Stimulated activated naive CD4-positive, alpha-beta T cell treated with Interleukin-2 at 50 U/mL for 16 hours (primary cell): ENCODE data around the gene NEAT1.

ENCODE experiments used
- DNase-seq: peaks from one replicate; lab custom pipeline; 2025; lab: John Stamatoyannopoulos, UW

Gene NEAT1

GRCh38 chr11:65389294-65389980 is 33.2 kb upstream of the NEAT1 start:
- DNase-seq = no peak

- DNase-seq = no peak
These were observed 32.3 kb upstream of the NEAT1 start for GRCh38 chr11:65390099-65390941.

- DNase-seq = no peak
These were observed 31.6 kb upstream of the NEAT1 start for GRCh38 chr11:65390996-65391395.

- no peak for DNase-seq
These were observed 30.3 kb upstream of the NEAT1 start for GRCh38 chr11:65392186-65392829.

- DNase-seq = no peak
These were observed 29.7 kb upstream of the NEAT1 start for GRCh38 chr11:65392899-65393298.

GRCh38 chr11:65393513-65394079 is 29.0 kb upstream of the NEAT1 start:
- DNase-seq = no peak

- DNase-seq = no peak
These were observed 28.5 kb upstream of the NEAT1 start for GRCh38 chr11:65394125-65394536.

GRCh38 chr11:65395961-65396530 is 26.6 kb upstream of the NEAT1 start:
- DNase-seq = no peak

- DNase-seq = no peak
These were observed 25.5 kb upstream of the NEAT1 start for GRCh38 chr11:65396769-65397745.

- DNase-seq = no peak
These were observed 24.2 kb upstream of the NEAT1 start for GRCh38 chr11:65398362-65398910.

GRCh38 chr11:65399249-65399648 is 23.3 kb upstream of the NEAT1 start:
- no peak for DNase-seq

- DNase-seq = no peak
These were observed 22.8 kb upstream of the NEAT1 start for GRCh38 chr11:65399845-65400244.

- no peak for DNase-seq
These were observed 22.1 kb upstream of the NEAT1 start for GRCh38 chr11:65400307-65401072.

GRCh38 chr11:65401073-65401802 is 21.4 kb upstream of the NEAT1 start:
- no peak for DNase-seq

GRCh38 chr11:65401803-65402248 is 20.8 kb upstream of the NEAT1 start:
- no peak for DNase-seq

GRCh38 chr11:65402790-65403189 is 19.8 kb upstream of the NEAT1 start:
- DNase-seq = no peak

- DNase-seq = no peak
These were observed 18.9 kb upstream of the NEAT1 start for GRCh38 chr11:65403607-65404121.

GRCh38 chr11:65404210-65404609 is 18.4 kb upstream of the NEAT1 start:
- DNase-seq = no peak
